PC-3 (cell line): ENCODE measurements around the gene FOXK1.

Experiments used
- CTCF ChIP-seq: fragments of 300-600 bp; sonication (generic); conservative IDR thresholded peaks from 2 replicates; pipeline ENCODE4 v1.5.1; 2017; ENCODE audit warnings: antibody characterized with exemption, low read depth, mild to moderate bottlenecking, low read length
- EZH2 ChIP-seq: fragments of 300-600 bp; sonication (generic); IDR thresholded peaks from one replicate; pipeline ENCODE4 v1.6.1; 2017; ENCODE audit warnings: antibody characterized with exemption, mild to moderate bottlenecking, low read length; ENCODE audit not compliant: unreplicated experiment
- EZH2phosphoT487 ChIP-seq: fragments of 300-600 bp; sonication (generic); IDR thresholded peaks from 2 replicates; pipeline ENCODE4 v1.6.1; 2018; ENCODE audit warnings: mild to moderate bottlenecking, antibody characterized with exemption, low read length, borderline replicate concordance

GRCh38 chr7:4706384-4707216 is 24.5 kb downstream of the FOXK1 start:
- TF ChIP-seq CTCF (no peak), EZH2 (no peak), EZH2phosphoT487 (no peak)
